GM12892 (cell line): ENCODE measurements around the gene TXLNG. TPM values are rescaled to one million over a fixed set of nuclear protein-coding genes. Genes with fewer than 3 reads are reported as not detected.
"Not testable (repeated sequence)": the region's sequence is repeated elsewhere in the genome, so short reads cannot be mapped to it uniquely, and the experiment has no call there.

Experiments used
- DNase-seq: peaks from one replicate; pipeline ENCODE4 v3.0.0; 2011; ENCODE audit not compliant: insufficient read length
- FAIRE-seq: peaks from 2 replicates; lab custom pipeline; 2011; peaks lifted over from hg19 to GRCh38; lab: Jason Lieb, UNC
- POLR2A ChIP-seq: IDR thresholded peaks from 2 replicates; pipeline ENCODE4 v1.6.1; 2011; ENCODE audit warnings: low read depth, low read length, control low read depth
- POLR2AphosphoS5 ChIP-seq: IDR thresholded peaks from 2 replicates; pipeline ENCODE4 v1.6.1; 2011; ENCODE audit warnings: low read depth, low read length, control low read depth
- TAF1 ChIP-seq: IDR thresholded peaks from 2 replicates; pipeline ENCODE4 v1.6.1; 2011; ENCODE audit warnings: low read depth, mild to moderate bottlenecking, control low read depth, low read length, borderline replicate concordance
- polyA plus RNA-seq: library from polyadenylated mRNA; unstranded; fragments of >200 nt; gene quantifications from one replicate; pipeline ENCODE4 v1.2.1, GENCODE V29; 2012; ENCODE audit warnings: missing spikeins, inconsistent platforms; ENCODE audit not compliant: missing spikeins

TXLNG gene
- polyA plus RNA-seq, result 16.9 TPM

- FAIRE-seq, result peak; percentile 100
- peak; percentile 89 for DNase-seq
- TF ChIP-seq POLR2A, result peak; percentile 94
- peak; percentile 86 for TF ChIP-seq TAF1
- TF ChIP-seq POLR2AphosphoS5, result peak; percentile 78
Measured at GRCh38 chrX:16786139-16786790, at the start of gene TXLNG. TSS of gene TXLNG (plus strand) at chrX:16786466. CDS start at chrX:16786488, 22 bp downstream.

- FAIRE-seq, result no peak
- no peak for TF ChIP-seq POLR2A
- TF ChIP-seq POLR2AphosphoS5, result no peak
- no peak for TF ChIP-seq TAF1
- DNase-seq, result no peak
Measured at GRCh38 chrX:16737024-16737423, 49.2 kb upstream of the TXLNG start.

GRCh38 chrX:16739574-16739973, 46.7 kb upstream of the TXLNG start:
- DNase-seq, result no peak
- TF ChIP-seq POLR2A (no peak), TAF1 (no peak), POLR2AphosphoS5 (no peak)
- FAIRE-seq, result peak; percentile 58

GRCh38 chrX:16743604-16744325, 42.5 kb upstream of the TXLNG start:
- DNase-seq, result no peak
- TF ChIP-seq POLR2AphosphoS5 (no peak), TAF1 (no peak), POLR2A (no peak)
- no peak for FAIRE-seq

- TF ChIP-seq POLR2A, result no peak
- no peak for TF ChIP-seq TAF1
- no peak for TF ChIP-seq POLR2AphosphoS5
- DNase-seq, result no peak
- FAIRE-seq, result no peak
Measured at GRCh38 chrX:16745102-16745501, 41.2 kb upstream of the TXLNG start.

- DNase-seq (no peak), FAIRE-seq (no peak)
- TF ChIP-seq TAF1, result no peak
- no peak for TF ChIP-seq POLR2A
- no peak for TF ChIP-seq POLR2AphosphoS5
Measured at GRCh38 chrX:16745659-16746058, 40.6 kb upstream of the TXLNG start.

- no peak for TF ChIP-seq POLR2AphosphoS5
- no peak for TF ChIP-seq TAF1
- TF ChIP-seq POLR2A, result no peak
- DNase-seq, result no peak
- no peak for FAIRE-seq
Measured at GRCh38 chrX:16748425-16748824, 37.8 kb upstream of the TXLNG start.

GRCh38 chrX:16750136-16750535, 36.1 kb upstream of the TXLNG start:
- DNase-seq, result no peak
- FAIRE-seq, result no peak
- TF ChIP-seq POLR2AphosphoS5, result no peak

GRCh38 chrX:16754019-16754418, 32.2 kb upstream of the TXLNG start:
- FAIRE-seq (no peak), DNase-seq (no peak)
- TF ChIP-seq TAF1 (no peak), POLR2AphosphoS5 (no peak), POLR2A (no peak)

- TF ChIP-seq TAF1 (no peak), POLR2AphosphoS5 (no peak), POLR2A (no peak)
- FAIRE-seq (no peak), DNase-seq (no peak)
Measured at GRCh38 chrX:16756724-16757123, 29.5 kb upstream of the TXLNG start.

GRCh38 chrX:16761500-16761899, 24.8 kb upstream of the TXLNG start:
- FAIRE-seq, DNase-seq: not testable (repeated sequence)

GRCh38 chrX:16762579-16762978, 23.7 kb upstream of the TXLNG start:
- no peak for TF ChIP-seq POLR2AphosphoS5
- TF ChIP-seq TAF1, result no peak
- no peak for TF ChIP-seq POLR2A
- FAIRE-seq (no peak), DNase-seq (no peak)

GRCh38 chrX:16765594-16765993, 20.7 kb upstream of the TXLNG start:
- DNase-seq (no peak), FAIRE-seq (no peak)
- TF ChIP-seq POLR2A, result no peak
- TF ChIP-seq TAF1, result no peak
- no peak for TF ChIP-seq POLR2AphosphoS5
